GM12874 (cell line): Measurements from ENCODE around the gene CYP2U1.
A peak's percentile ranks its signal among the peaks of the same experiment; 100 is the strongest.

Source experiments
- TF ChIP-seq, protein P1 (sequence below): IDR thresholded peaks from 2 replicates; pipeline ENCODE4 v1.5.1; 2011; ENCODE audit warnings: low read depth, mild to moderate bottlenecking, control low read depth, low read length, moderate library complexity; ENCODE audit not compliant: insufficient read depth

Gene CYP2U1

DNA sequence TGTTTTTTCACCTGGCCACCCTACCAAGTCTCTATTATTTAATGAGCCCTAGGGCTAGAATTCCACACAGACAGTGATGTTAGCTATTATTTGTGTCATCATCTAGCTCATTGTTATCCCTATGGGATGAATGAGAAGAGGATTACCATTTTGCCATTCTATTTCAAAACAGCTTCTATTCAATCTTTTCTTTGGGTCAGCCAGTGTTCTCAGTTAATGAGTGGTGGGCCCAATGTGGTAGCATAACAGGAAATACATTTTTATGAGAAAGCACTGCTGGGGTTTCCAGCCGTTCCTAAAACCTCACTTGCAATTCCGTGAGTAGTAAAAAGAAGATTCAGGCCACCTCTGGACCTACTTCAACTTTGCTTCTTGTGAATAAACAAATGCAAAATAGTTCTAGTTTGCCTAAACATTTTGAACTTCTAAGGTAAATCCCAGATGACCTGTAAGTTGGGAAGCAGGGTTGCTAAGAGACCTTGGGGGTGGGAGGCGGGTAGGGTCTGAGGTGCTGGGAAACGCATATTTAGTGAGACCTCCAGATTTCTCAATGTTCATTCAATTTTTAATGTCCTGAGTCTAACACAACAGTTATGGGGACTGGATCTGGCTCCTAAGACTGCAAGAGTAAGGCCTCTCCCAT, 24.8 kb upstream of the CYP2U1 start:
- TF ChIP-seq, protein P1, sequence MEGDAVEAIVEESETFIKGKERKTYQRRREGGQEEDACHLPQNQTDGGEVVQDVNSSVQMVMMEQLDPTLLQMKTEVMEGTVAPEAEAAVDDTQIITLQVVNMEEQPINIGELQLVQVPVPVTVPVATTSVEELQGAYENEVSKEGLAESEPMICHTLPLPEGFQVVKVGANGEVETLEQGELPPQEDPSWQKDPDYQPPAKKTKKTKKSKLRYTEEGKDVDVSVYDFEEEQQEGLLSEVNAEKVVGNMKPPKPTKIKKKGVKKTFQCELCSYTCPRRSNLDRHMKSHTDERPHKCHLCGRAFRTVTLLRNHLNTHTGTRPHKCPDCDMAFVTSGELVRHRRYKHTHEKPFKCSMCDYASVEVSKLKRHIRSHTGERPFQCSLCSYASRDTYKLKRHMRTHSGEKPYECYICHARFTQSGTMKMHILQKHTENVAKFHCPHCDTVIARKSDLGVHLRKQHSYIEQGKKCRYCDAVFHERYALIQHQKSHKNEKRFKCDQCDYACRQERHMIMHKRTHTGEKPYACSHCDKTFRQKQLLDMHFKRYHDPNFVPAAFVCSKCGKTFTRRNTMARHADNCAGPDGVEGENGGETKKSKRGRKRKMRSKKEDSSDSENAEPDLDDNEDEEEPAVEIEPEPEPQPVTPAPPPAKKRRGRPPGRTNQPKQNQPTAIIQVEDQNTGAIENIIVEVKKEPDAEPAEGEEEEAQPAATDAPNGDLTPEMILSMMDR: no peak

DNA sequence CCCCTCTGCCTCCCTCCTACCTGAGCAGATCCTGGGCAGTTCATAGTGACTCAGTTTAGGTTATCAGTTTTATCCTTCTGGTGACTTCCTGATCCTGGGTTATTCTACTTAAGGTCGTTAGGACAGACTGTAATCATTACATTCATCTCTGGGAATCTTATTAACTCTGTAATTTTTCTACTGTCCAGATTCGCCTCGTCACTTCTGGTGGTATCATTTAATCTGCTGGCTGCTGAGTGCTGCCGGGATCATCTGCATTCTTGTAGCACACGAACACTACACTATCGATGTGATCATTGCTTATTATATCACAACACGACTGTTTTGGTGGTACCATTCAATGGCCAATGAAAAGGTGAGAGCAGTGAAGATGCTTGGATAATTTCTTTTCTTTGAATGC, 23.0 kb upstream of the CYP2U1 start:
- TF ChIP-seq, protein P1: no peak

DNA sequence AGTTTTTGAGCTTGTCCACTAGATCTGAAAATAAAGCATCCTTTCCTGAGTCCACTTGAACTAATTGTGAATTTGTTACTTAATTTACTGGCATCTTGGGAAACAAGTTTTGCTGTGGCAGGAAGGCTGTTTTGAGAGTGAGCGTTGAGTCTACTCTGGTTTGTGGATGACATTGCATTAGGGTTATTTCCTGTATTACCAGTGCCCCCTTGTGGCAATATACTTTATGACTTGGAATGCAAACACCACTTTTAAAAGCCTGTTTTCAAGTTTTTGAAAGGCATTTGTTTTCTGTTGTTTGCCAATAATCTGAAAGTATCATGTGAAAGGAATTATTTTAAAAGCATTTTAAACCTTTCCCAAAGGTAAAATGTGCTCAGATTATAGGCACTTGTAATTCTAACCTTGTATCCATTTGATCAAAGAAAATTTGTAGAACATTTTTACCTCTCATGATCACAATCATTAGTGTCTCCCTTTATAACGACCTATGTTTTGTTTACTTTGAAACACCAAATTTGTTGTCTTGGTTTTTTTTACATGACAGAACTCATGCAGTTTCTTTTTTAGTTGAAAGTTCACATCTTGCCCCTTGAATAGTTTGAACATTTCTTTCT, 18.0 kb upstream of the CYP2U1 start:
- TF ChIP-seq, protein P1: peak; percentile 48; the same call in 1 of the 2 replicates

DNA sequence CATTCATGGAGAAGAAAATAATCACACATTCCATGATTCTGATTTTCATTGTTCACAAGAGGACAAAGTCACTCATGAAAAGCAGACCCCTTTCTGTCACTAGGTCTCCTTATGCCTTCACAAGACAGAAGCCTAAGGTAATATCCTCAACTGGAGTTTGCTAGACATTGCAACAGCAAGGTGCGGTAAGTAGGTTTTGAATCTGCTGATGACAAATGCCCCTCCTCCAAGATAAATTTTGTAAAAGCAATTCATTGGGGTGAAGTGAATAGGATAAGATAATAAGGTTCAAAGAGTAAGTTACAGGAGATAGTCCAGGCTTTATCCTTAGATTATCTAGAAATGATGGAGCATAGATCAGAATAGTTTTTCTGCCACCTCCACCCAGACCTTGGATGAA, 16.1 kb upstream of the CYP2U1 start:
- TF ChIP-seq, protein P1: no peak

DNA sequence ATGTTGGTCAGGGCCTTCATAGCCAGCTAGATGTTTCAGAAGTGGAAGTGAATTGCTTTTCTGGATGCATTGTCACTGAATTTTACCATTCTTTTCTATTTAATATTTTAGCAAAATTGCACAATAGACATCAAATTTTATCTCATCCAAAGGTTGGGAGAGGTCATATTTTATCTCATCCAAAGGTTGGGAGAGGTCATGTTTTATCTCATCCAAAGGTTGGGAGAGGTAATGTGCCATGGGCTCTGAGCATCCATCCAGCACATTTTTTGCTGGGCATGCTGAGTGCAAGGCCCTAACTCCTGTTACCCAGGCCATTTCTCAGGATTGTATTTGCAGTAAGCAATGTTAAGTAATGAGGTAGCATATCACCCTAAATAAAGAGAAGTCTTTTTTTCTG, 14.7 kb upstream of the CYP2U1 start:
- TF ChIP-seq, protein P1: no peak

DNA sequence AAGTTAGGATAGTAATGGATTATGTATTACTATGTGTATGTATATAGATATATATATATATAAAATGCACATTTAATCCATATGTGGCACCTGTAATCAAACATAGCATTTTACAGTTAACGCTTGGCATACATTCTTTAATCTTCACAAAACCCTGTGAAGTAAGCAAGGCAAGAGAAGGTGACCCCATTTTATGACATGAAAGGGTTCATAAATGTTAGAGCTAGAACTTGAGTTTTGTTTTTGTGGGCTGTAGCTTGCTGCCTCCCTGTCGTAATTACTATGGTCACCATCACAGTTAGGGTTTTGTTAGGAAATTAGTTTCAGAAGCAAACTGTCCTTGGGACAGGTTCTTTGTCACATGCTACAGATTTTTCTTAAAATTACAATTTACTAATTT, 13.8 kb upstream of the CYP2U1 start:
- TF ChIP-seq, protein P1: no peak

DNA sequence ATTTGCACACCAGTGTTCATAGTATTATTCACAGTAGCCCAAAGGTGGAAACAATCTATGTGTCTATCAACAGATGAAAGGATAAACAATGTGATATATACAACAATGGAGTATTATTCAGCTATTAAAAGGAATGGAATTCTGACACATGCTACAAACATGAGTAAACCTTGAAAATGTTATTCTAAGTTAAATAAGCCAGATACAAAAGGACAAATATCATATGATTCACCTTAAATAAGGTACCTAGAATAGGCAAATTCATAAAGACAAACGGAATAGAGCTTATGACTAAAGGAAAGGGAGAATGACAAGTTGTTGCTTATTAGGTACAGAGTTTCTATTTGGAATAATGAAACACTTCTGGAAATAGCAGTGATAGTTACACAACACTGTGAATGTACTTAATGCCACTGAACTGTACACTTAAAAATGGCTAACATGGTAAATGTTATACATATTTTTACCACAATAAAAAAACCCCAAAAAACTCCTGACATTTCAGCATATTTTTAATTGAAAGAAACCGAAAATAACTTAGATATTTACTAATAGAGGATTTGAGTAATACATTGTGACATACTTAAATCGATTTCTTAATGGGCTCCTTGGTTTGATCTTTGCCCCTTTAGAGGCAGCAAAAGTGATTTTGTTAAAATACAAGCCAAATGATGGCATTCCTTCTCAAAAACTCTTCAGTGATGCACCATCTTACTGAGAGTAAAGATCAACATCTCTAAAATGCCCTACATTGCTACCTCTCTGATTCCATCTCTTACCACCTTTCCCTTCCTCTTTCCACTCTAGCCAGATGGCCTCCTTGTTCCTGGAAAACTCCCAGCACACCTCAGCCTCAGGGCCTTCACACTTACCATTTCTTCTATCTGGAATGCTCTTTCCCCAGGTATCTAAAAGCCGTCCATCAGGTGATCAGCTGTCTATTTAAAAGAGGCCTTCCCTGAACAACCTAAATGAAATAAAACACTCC, 8.6 kb upstream of the CYP2U1 start:
- TF ChIP-seq, protein P1: no peak
